Stomach smooth muscle (tissue), 2 donors: ENCODE results near the gene INPPL1.
A peak's percentile ranks its signal among the peaks of the same experiment; 100 is the strongest.
"Not testable (repeated sequence)": the region's sequence is repeated elsewhere in the genome, so short reads cannot be mapped to it uniquely, and the experiment has no call there.

ENCODE experiments used
- H3K27ac ChIP-seq: one replicate; pipeline ENCODE4 v1.7.0; 2013; ENCODE audit warnings: mild to moderate bottlenecking, low read length, inconsistent platforms
- H3K27me3 ChIP-seq, 2 donors: one replicate each; pipeline ENCODE4 v1.7.0; 2013; ENCODE audit warnings: low read length in 2 of 2; ENCODE audit not compliant: insufficient read depth in 2 of 2, control insufficient read depth in 1 of 2
- H3K36me3 ChIP-seq, 2 donors: one replicate each; pipeline ENCODE4 v1.7.0; 2013; ENCODE audit warnings: low read length in 2 of 2; ENCODE audit not compliant: control insufficient read depth in 2 of 2, insufficient read depth in 2 of 2
- H3K4me1 ChIP-seq: one replicate; pipeline ENCODE4 v1.7.0; 2013; ENCODE audit warnings: low read length; ENCODE audit not compliant: control insufficient read depth, insufficient read depth
- H3K4me3 ChIP-seq, 2 donors: one replicate each; pipeline ENCODE4 v1.7.0; 2013; ENCODE audit warnings: low read length in 2 of 2
- H3K9ac ChIP-seq, 2 donors: one replicate each; pipeline ENCODE4 v1.7.0; 2013; ENCODE audit warnings: low read length in 2 of 2, mild to moderate bottlenecking in 1 of 2
- H3K9me3 ChIP-seq, 2 donors: one replicate each; pipeline ENCODE4 v1.7.0; 2013; ENCODE audit warnings: low read length in 2 of 2; ENCODE audit not compliant: control insufficient read depth in 2 of 2
- donor health status: healthy.
- donor health status: Pancreatic carcinoma.

The INPPL1 gene

DNA sequence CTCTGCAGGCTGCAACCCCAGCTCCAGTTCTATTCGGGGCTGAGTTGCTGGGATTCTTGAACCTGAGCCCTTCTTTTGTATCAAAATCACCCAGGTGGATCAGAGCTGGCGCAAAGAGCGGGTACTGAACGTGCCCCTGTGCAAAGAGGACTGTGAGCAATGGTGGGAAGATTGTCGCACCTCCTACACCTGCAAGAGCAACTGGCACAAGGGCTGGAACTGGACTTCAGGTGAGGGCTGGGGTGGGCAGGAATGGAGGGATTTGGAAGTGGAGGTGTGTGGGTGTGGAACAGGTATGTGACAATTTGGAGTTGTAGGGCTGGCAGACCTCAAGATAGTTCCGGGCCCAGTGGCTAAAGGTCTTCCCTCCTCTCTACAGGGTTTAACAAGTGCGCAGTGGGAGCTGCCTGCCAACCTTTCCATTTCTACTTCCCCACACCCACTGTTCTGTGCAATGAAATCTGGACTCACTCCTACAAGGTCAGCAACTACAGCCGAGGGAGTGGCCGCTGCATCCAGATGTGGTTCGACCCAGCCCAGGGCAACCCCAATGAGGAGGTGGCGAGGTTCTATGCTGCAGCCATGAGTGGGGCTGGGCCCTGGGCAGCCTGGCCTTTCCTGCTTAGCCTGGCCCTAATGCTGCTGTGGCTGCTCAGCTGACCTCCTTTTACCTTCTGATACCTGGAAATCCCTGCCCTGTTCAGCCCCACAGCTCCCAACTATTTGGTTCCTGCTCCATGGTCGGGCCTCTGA lies 28.9 kb upstream of the INPPL1 start:
- H3K4me3 ChIP-seq = no peak overlapping the region
- H3K36me3 ChIP-seq = no peaks in the 10 kb centered on the region
- no peaks in the 10 kb centered on the region for H3K27me3 ChIP-seq
- no peak overlapping the region for H3K9ac ChIP-seq
- no peaks in the 10 kb centered on the region for H3K9me3 ChIP-seq
- no peak overlapping the region for H3K27ac ChIP-seq
- H3K4me1 ChIP-seq = peaks cover 5% of the 10 kb centered on the region

DNA sequence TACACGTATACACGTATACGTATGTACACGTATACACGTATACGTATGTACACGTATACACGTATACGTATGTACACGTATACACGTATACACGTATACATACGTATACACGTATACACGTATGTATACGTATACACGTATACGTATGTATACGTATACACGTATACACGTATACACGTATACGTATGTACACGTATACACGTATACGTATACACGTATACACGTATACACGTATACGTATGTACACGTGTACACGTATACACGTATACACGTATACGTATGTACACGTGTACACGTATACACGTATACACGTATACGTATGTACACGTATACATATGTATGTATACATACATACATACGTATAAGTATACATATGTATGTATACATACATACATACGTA lies 23.1 kb upstream of the INPPL1 start:
- not testable (repeated sequence) for H3K27ac ChIP-seq, H3K36me3 ChIP-seq, H3K27me3 ChIP-seq, H3K9ac ChIP-seq, H3K4me3 ChIP-seq, H3K4me1 ChIP-seq, H3K9me3 ChIP-seq

DNA sequence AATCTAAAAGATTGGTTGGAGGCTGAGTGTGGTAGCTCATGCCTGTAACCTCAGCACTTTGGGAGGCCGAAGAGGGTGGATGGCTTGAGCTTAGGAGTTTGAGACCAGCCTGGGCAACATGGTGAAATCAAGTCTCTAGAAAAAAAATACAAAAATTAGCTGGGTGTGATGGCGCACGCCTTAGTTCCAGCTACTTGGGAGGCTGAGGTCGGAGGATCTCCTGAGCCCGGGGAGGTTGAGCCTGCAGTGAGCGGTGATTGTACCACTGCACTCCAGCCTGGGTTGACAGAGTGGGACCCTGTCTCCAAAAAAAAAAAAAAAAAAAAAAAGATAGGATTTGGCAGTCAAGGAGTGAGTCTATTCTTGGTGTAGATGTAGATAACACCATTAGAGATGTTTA lies 22.0 kb upstream of the INPPL1 start:
- no peaks in the 10 kb centered on the region for H3K36me3 ChIP-seq
- H3K27ac ChIP-seq = no peak overlapping the region
- no peaks in the 10 kb centered on the region for H3K4me1 ChIP-seq
- no peaks in the 10 kb centered on the region for H3K9me3 ChIP-seq
- no peak overlapping the region for H3K9ac ChIP-seq
- no peak overlapping the region for H3K4me3 ChIP-seq
- no peaks in the 10 kb centered on the region for H3K27me3 ChIP-seq

DNA sequence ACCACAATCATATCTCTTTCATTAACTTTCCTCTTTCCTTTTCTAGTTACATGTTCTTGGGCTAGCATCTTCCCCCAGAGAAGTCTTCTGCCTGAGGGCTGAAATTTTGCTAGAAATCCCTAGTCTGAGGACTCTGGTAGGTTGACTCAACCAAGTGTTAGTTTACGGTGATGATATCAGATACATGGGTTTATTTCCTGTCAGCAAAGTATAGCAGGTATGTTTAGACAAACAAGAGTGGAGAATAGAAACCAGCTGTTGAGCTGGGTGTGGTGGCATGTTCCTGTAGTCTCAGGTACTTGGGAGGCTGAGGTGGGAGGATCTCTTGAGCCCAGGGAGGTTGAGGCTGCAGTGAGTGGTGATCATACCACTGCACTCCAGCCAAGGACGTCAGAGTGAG lies 21.4 kb upstream of the INPPL1 start:
- Histone ChIP-seq H3K4me1 (no peaks in the 10 kb centered on the region), H3K9ac (no peak overlapping the region), H3K27me3 (no peaks in the 10 kb centered on the region)

DNA sequence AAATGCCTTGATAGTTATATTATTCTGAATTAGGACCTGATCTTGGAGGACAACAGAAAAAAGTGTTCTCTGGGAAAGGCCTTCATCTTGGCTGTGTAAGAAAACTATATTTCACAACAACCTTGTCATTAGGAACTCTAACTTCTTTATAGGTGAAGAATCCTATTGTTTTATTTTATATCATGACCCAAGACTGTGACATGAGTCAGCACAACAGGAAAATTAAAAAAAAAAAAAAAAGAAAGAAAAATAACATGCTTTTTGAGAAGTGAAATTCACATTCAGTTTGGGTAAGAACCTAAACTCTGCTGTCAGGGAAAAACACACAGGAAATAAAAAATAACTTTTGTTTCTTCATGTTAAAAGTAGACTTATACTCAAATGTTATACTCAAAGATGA lies 19.7 kb upstream of the INPPL1 start:
- no peak overlapping the region for H3K27ac ChIP-seq
- H3K4me1 ChIP-seq = no peaks in the 10 kb centered on the region
- H3K27me3 ChIP-seq = no peaks in the 10 kb centered on the region
- no peaks in the 10 kb centered on the region for H3K36me3 ChIP-seq
- H3K4me3 ChIP-seq = no peak overlapping the region
- peaks cover 4 to 11% of the 10 kb centered on the region in 2 donors for H3K9me3 ChIP-seq
- no peak overlapping the region for H3K9ac ChIP-seq

More for the DNA sequence above, 21.4 kb upstream of the INPPL1 start:
- no peak overlapping the region for H3K27ac ChIP-seq
- no peaks in the 10 kb centered on the region for H3K36me3 ChIP-seq
- H3K9me3 ChIP-seq = no peaks in the 10 kb centered on the region
- H3K4me3 ChIP-seq = no peak overlapping the region

DNA sequence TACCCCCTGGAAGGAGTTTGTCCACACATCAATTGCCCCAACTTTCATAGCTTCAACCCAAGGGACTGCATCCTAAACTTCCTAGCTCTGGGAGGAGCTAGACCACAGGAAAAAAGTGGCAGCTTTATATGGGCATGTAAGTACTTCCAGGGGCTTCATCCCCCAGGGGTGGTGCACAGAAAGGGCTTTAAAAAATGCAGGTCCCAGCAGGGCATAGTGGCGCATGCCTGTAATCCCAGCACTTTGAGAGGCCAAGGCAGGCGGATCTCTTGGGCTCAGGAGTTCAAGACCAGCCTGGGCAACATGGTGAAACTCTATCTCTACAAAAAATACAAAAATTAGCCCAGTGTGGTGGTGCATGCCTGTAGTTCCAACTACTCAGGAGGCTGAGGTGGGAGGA lies 17.8 kb upstream of the INPPL1 start:
- not testable (repeated sequence) for H3K4me1 ChIP-seq, H3K4me3 ChIP-seq, H3K9ac ChIP-seq, H3K36me3 ChIP-seq, H3K27me3 ChIP-seq, H3K27ac ChIP-seq
- H3K9me3 ChIP-seq = peaks cover 4 to 11% of the 10 kb centered on the region in 2 donors

DNA sequence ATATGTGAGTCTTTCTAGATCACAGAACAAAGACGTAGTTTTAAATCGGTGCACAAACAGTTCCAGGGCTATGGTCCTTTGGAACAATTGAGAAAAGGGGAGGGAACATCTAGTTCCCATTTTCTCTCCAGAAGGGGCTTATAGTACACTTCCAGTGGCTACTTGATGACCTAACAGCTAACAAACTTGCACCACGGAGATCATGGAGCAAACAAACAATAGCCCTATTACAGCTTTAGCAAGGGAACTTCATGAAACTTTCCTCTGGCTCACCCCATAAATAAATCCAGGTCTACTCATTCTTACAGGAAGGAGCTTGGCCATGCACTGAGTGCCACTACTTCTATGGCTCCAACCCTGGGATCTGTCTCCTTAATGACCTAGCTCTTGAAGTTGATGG lies 16.3 kb upstream of the INPPL1 start:
- Histone ChIP-seq H3K9ac (no peak overlapping the region), H3K4me1 (no peaks in the 10 kb centered on the region), H3K27me3 (no peaks in the 10 kb centered on the region), H3K27ac (no peak overlapping the region), H3K9me3 (peaks cover 4 to 11% of the 10 kb centered on the region in 2 donors), H3K36me3 (no peaks in the 10 kb centered on the region), H3K4me3 (no peak overlapping the region)

DNA sequence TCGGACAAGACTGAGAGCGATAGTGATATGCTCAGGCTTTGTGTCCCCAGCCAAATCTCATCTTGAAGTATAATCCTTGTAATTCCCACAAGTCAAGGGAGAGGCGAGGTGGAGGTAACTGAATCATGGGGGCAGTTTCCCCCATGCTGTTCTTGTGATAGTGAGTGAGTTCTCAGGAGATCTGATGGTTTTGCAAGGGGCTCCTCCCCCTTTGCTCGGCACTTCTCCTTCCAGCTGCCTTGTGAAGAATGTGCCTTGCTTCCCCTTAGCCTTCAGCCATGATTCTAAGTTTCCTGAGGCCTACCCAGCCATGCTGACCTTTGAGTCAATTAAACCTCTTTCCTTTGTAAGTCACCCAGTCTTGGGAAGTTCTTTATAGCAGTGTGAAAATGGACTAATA lies 15.5 kb upstream of the INPPL1 start:
- H3K4me3 ChIP-seq = no peak overlapping the region
- no peaks in the 10 kb centered on the region for H3K27me3 ChIP-seq
- peaks cover 4 to 11% of the 10 kb centered on the region in 2 donors for H3K9me3 ChIP-seq
- H3K27ac ChIP-seq = no peak overlapping the region
- no peaks in the 10 kb centered on the region for H3K36me3 ChIP-seq
- no peaks in the 10 kb centered on the region for H3K4me1 ChIP-seq
- H3K9ac ChIP-seq = no peak overlapping the region

DNA sequence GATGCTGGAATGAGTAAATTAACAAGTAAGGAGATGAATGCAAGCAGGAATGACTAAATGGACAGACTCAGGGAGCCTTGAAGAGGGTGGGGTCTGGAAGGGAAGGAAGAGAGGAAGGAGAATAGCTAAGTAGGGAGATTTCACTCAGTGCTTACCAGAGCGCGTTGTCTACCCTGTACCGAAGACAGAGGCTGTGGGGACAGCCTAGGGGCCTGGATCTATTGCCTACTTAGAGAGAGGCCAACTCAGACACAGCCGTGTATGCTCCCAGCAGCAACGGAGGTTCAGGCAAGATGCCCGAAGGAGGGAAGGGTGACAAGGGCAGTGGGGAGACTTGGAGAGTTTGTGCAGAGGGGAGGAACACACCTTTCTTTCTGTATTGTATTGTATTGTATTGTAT lies 7.9 kb upstream of the INPPL1 start, which contains the start of gene FOLR2:
Gene FOLR2, plus strand, starts transcription at position 157 of the 400 bp plus-strand sequence. CDS start 1,791 bp downstream, outside the sequence.
- H3K36me3 ChIP-seq = no peaks in the 10 kb centered on the region
- H3K4me3 ChIP-seq = peak within 1 kb of the TSS in 1 of 2 donors; percentile 22
- no peak within 1 kb of the TSS for H3K9ac ChIP-seq
- peaks cover 0 to 4% of the 10 kb centered on the region in 2 donors for H3K27me3 ChIP-seq
- H3K4me1 ChIP-seq = no peaks in the 10 kb centered on the region
- no peak within 1 kb of the TSS for H3K27ac ChIP-seq
- no peaks in the 10 kb centered on the region for H3K9me3 ChIP-seq

DNA sequence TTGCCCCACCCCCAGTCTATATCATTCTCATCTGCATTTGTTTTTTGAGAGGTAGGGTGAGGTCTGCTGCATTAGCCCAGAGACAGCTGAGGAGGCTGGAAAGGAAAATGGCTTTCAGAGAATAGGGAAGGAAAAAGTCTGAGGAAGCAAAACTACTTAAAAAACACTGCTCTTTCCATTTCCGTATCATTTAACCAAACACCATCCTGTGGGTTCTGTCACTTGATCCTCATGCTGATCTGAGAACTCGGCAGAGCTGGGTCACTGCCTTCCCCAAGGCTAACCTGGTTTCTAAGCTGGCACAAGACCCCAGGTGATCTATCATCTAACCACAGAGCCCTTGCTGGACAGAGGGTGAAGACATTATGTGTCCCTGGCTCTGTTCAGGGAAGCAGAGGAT lies 6.7 kb upstream of the INPPL1 start:
- peaks cover 0 to 4% of the 10 kb centered on the region in 2 donors for H3K27me3 ChIP-seq
- H3K27ac ChIP-seq = no peak overlapping the region
- no peak overlapping the region for H3K9ac ChIP-seq
- peak overlapping the region in 1 of 2 donors; percentile 22 for H3K4me3 ChIP-seq
- peaks cover 10% of the 10 kb centered on the region for H3K4me1 ChIP-seq
- H3K36me3 ChIP-seq = no peaks in the 10 kb centered on the region
- H3K9me3 ChIP-seq = no peaks in the 10 kb centered on the region

DNA sequence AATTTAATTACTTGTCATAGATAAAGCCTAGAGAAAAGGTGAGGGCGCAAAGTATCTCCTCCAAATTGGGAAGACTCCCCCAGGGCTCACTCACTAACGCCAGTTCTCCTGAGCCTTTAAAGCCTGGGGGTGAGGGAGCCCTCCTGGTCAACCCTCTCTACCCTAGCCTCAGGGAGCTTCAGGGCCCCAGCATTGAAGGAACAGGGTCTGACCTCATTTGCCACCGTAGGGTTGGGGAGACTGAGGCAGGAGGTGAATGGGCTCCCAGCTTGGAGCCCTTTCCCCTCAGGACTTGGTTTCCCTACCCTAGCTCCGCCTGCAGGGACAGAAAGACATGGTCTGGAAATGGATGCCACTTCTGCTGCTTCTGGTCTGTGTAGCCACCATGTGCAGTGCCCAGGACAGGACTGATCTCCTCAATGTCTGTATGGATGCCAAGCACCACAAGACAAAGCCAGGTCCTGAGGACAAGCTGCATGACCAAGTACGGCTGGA lies 6.3 kb upstream of the INPPL1 start:
- Histone ChIP-seq H3K4me1 (peaks cover 10% of the 10 kb centered on the region), H3K9ac (no peak overlapping the region), H3K27ac (no peak overlapping the region), H3K4me3 (peak overlapping the region in 1 of 2 donors; percentile 22), H3K36me3 (no peaks in the 10 kb centered on the region), H3K27me3 (peaks cover 0 to 4% of the 10 kb centered on the region in 2 donors), H3K9me3 (no peaks in the 10 kb centered on the region)
